Activated CD8-positive, alpha-beta T cell treated with anti-CD3 and anti-CD28 coated beads for 36 hours (primary cell): ENCODE data around the gene INO80D. TPM values are rescaled to one million over a fixed set of nuclear protein-coding genes. Genes with fewer than 3 reads are reported as not detected.

Experiments
- ATAC-seq: fragments of 200-7000 bp; cut with Tn5 transposase; one replicate; pipeline ENCODE4 v1.10.0; 2021; ENCODE audit warnings: mild to moderate bottlenecking, moderate library complexity
- CTCF ChIA-PET: fragments of 350-600 bp; sonication (Branson Sonifier 250); formaldehyde crosslinking; loops from one replicate; lab custom pipeline; 2021; ENCODE audit warnings: antibody characterized with exemption; lab: Charles Lee
- POLR2A ChIA-PET: fragments of 350-600 bp; sonication (Branson Sonifier 250); formaldehyde crosslinking; loops from one replicate; lab custom pipeline; 2021; ENCODE audit warnings: antibody characterized with exemption; lab: Charles Lee
- DNase-seq: peaks from one replicate; pipeline ENCODE4 v3.0.0-alpha.2; 2020
- H3K27ac Mint-ChIP-seq: one replicate; pipeline ENCODE4 v1.8.0; 2021; ENCODE audit warnings: mild to moderate bottlenecking, mixed read lengths
- H3K27me3 Mint-ChIP-seq: one replicate; pipeline ENCODE4 v1.8.0; 2021; ENCODE audit warnings: mixed read lengths
- H3K36me3 Mint-ChIP-seq: one replicate; pipeline ENCODE4 v1.8.0; 2021; ENCODE audit warnings: low read depth, mixed read lengths
- H3K4me1 Mint-ChIP-seq: one replicate; pipeline ENCODE4 v1.8.0; 2021; ENCODE audit warnings: low read depth, mixed read lengths
- H3K4me3 Mint-ChIP-seq: one replicate; pipeline ENCODE4 v1.8.0; 2021; ENCODE audit warnings: mild to moderate bottlenecking, moderate library complexity, mixed read lengths
- H3K9me3 Mint-ChIP-seq: one replicate; pipeline ENCODE4 v1.8.0; 2021; ENCODE audit warnings: mixed read lengths
- intact Hi-C: fragments of 100-400 bp; cut with micrococcal nuclease; formaldehyde crosslinking; loops from one replicate; pipeline ENCODE4 v1.10.0; 2022
- total RNA-seq, 2 experiments: library from RNA; stranded (reverse); gene quantifications; one replicate each; pipeline ENCODE4 v1.2.3, GENCODE V29; 2021
- TF ChIP-seq, protein P1 (sequence below): fragments of 200-600 bp; IDR thresholded peaks from one replicate; pipeline ENCODE4 v1.8.0; 2022; ENCODE audit warnings: antibody characterized with exemption, mild to moderate bottlenecking

The INO80D gene
- total RNA-seq, 2 experiments from 2014 or later = 15.9 to 16.7 TPM

GRCh38 chr2:205947621-205948495 is 138.1 kb downstream of the INO80D start:
- Mint-ChIP-seq H3K36me3 (no peaks in the 10 kb centered on the region), H3K4me3 (no peak overlapping the region), H3K27me3 (peaks cover 15% of the 10 kb centered on the region), H3K27ac (no peak overlapping the region), H3K4me1 (no peaks in the 10 kb centered on the region), H3K9me3 (peaks cover 5% of the 10 kb centered on the region)
- peak; percentile 73 for DNase-seq
- intact Hi-C loops = loop anchor here (5.0 kb wide), 1 partner anchor 171 kb away; no protein-coding TSS in a partner anchor
- TF ChIP-seq, protein P1, sequence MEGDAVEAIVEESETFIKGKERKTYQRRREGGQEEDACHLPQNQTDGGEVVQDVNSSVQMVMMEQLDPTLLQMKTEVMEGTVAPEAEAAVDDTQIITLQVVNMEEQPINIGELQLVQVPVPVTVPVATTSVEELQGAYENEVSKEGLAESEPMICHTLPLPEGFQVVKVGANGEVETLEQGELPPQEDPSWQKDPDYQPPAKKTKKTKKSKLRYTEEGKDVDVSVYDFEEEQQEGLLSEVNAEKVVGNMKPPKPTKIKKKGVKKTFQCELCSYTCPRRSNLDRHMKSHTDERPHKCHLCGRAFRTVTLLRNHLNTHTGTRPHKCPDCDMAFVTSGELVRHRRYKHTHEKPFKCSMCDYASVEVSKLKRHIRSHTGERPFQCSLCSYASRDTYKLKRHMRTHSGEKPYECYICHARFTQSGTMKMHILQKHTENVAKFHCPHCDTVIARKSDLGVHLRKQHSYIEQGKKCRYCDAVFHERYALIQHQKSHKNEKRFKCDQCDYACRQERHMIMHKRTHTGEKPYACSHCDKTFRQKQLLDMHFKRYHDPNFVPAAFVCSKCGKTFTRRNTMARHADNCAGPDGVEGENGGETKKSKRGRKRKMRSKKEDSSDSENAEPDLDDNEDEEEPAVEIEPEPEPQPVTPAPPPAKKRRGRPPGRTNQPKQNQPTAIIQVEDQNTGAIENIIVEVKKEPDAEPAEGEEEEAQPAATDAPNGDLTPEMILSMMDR = peak; percentile 75
- ATAC-seq = peak; percentile 79
- ChIA-PET POLR2A (no interaction called here), CTCF (interaction anchor here (0.5 to 3.1 kb wide), 16 partner anchors 9 to 171 kb away, joined by 3 to 32 read pairs (median 5); no protein-coding TSS in a partner anchor)

DNA sequence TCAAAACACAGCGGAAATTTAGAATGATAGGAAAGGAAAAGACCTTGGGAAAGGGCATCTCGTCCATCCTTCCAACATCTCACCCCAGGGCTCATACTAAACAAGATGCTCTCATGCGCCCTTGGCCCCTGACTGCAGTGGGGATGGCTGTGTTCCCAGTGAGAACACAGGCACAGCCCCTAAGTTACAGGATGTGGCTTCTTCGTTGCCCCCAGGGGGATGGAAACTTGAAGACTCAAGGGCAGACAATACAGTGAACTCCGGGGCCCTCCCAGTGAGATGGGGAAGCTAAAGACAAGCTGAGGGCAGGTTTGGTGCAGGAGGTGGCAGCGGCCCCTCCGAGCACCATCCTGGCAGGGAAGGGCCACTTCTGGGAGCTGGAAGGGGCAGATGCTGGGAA is 139.7 kb downstream of the INO80D start:
- Mint-ChIP-seq H3K36me3 (no peaks in the 10 kb centered on the region), H3K4me3 (no peak overlapping the region), H3K4me1 (no peaks in the 10 kb centered on the region), H3K27ac (no peak overlapping the region), H3K27me3 (peaks cover 15% of the 10 kb centered on the region), H3K9me3 (no peaks in the 10 kb centered on the region)
- TF ChIP-seq, protein P1 = no peak
- DNase-seq (no peak), ATAC-seq (no peak)
- ChIA-PET CTCF (interaction anchor here (0.6 to 3.1 kb wide), 6 partner anchors 9 to 42 kb away, joined by 3 to 32 read pairs (median 7); no protein-coding TSS in a partner anchor), POLR2A (interaction anchor here (0.6 kb wide), 1 partner anchor 61 kb away, joined by 3 read pairs; no protein-coding TSS in a partner anchor)
- intact Hi-C loops = loop anchor here (5.0 kb wide), 1 partner anchor 169 kb away; no protein-coding TSS in a partner anchor

Other genes with a start within 250 kb of the INO80D start
- gene NDUFS1, start 73.3 kb upstream of the INO80D start, total RNA-seq = 10 to 100 TPM; 81.2 to 89.3 TPM
- 1,000 to 10,000 TPM; 1,168 to 1,169 TPM for gene EEF1B2, start 73.7 kb upstream of the INO80D start, total RNA-seq
- gene ZDBF2, start 188.5 kb upstream of the INO80D start, total RNA-seq = 10 to 100 TPM; 10.5 to 10.9 TPM